ENCODE results near the gene FAM200B. TPM values are rescaled to one million over a fixed set of nuclear protein-coding genes. Genes with fewer than 3 reads are reported as not detected.

FAM200B gene
- total RNA-seq, 1 donor from 2014 or later: 33.0 TPM

GRCh38 chr4:15668566-15669435 is 12.8 kb upstream of the FAM200B start:
- no peak for DNase-seq

- no peak for DNase-seq
These were observed 11.1 kb upstream of the FAM200B start for GRCh38 chr4:15670576-15670975.

GRCh38 chr4:15672101-15672500 is 9.5 kb upstream of the FAM200B start:
- no peak for DNase-seq

- no peak for DNase-seq
These were observed 8.3 kb upstream of the FAM200B start for GRCh38 chr4:15673337-15673736.

- DNase-seq: no peak
These were observed 7.6 kb upstream of the FAM200B start for GRCh38 chr4:15674046-15674445.

GRCh38 chr4:15674926-15675325 is 6.7 kb upstream of the FAM200B start:
- DNase-seq: no peak

- DNase-seq: no peak
These were observed 6.3 kb upstream of the FAM200B start for GRCh38 chr4:15675356-15675755.

- no peak for DNase-seq
These were observed 5.6 kb upstream of the FAM200B start for GRCh38 chr4:15676039-15676438.

- no peak for DNase-seq
These were observed 4.7 kb upstream of the FAM200B start for GRCh38 chr4:15676899-15677298.

- peak; percentile 69 for DNase-seq
These were observed 4.1 kb upstream of the FAM200B start for GRCh38 chr4:15677507-15677988.

GRCh38 chr4:15681067-15681371 is 608 bp upstream of the FAM200B start:
- DNase-seq: no peak

GRCh38 chr4:15682242-15683142 is 865 bp downstream of the FAM200B start:
- peak; percentile 36 for DNase-seq

GRCh38 chr4:15683143-15683495 is 1.5 kb downstream of the FAM200B start:
- peak; percentile 28 for DNase-seq

- no peak for DNase-seq
These were observed 2.9 kb downstream of the FAM200B start for GRCh38 chr4:15684498-15684897.

GRCh38 chr4:15688051-15688450 is 6.4 kb downstream of the FAM200B start:
- DNase-seq: no peak

GRCh38 chr4:15689540-15689939 is 7.9 kb downstream of the FAM200B start:
- no peak for DNase-seq

GRCh38 chr4:15690020-15690809 is 8.6 kb downstream of the FAM200B start:
- peak; percentile 94 for DNase-seq

GRCh38 chr4:15691346-15692135 is 9.9 kb downstream of the FAM200B start:
- DNase-seq: peak; percentile 64

- DNase-seq: no peak
These were observed 11.0 kb downstream of the FAM200B start for GRCh38 chr4:15692602-15693001.

GRCh38 chr4:15694431-15694830 is 12.8 kb downstream of the FAM200B start:
- no peak for DNase-seq

GRCh38 chr4:15695240-15695699 is 13.6 kb downstream of the FAM200B start:
- peak; percentile 72 for DNase-seq

GRCh38 chr4:15695729-15696128 is 14.1 kb downstream of the FAM200B start:
- no peak for DNase-seq

Data from dermis blood vessel endothelial cell (primary cell).